HG02884 (cell line): ENCODE data around the gene MT1F.

Experiments used
- ATAC-seq: cut with Tn5 transposase; IDR thresholded peaks from one replicate; pipeline ENCODE4 v1.9.1; 2021; ENCODE audit warnings: mild to moderate bottlenecking, moderate library complexity; ENCODE audit not compliant: unreplicated experiment

The MT1F gene

GRCh38 chr16:56690420-56691122 lies 32.8 kb downstream of the MT1F start:
- no peak for ATAC-seq

GRCh38 chr16:56691885-56692284 lies 34.1 kb downstream of the MT1F start:
- ATAC-seq: no peak

- ATAC-seq: no peak
Observed at GRCh38 chr16:56695246-56695645, 37.5 kb downstream of the MT1F start.

- no peak for ATAC-seq
Observed at GRCh38 chr16:56697456-56698155, 39.8 kb downstream of the MT1F start.

GRCh38 chr16:56700195-56700594 lies 42.4 kb downstream of the MT1F start:
- ATAC-seq: no peak

GRCh38 chr16:56700631-56701030 lies 42.9 kb downstream of the MT1F start:
- ATAC-seq: no peak

- ATAC-seq: no peak
Observed at GRCh38 chr16:56701534-56701933, 43.8 kb downstream of the MT1F start.

GRCh38 chr16:56702836-56703235 lies 45.1 kb downstream of the MT1F start:
- ATAC-seq: no peak
